Glomerular visceral epithelial cell (primary cell): Measurements from ENCODE around the gene ADAM12.
A peak's percentile ranks its signal among the peaks of the same experiment; 100 is the strongest.
"Not testable (repeated sequence)": the region's sequence is repeated elsewhere in the genome, so short reads cannot be mapped to it uniquely, and the experiment has no call there.

ENCODE experiments used
- DNase-seq: peaks from one replicate; pipeline ENCODE4 v3.0.0-alpha.2; 2016; ENCODE audit errors: extremely low spot score

The ADAM12 gene

DNA sequence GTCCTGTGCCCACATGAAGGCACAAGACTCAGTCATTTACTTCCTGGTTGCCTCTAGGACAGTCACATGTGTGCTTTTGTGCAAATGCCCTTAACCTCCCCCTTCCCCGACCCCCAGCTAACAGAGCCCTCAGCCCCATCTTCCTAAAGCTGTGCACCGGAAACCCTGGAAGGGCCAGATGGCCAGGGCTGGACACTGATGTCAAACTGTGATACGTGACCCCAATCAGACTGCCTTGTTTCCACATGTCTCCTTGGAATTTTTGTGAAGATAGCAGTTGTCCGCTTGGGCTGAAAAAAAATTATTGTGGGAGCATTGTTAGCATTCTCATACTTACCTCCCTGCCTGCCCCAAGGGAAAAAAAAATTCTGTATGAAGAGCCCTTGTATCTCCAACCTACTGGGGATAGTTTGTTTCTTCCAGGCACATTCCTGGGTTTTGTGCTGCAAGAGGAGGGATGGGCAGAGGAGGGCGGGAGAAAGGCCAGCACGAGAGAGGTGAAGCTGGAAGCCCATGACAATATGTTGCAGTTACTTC is 17.0 kb upstream of the ADAM12 start:
- DNase-seq = no peak

DNA sequence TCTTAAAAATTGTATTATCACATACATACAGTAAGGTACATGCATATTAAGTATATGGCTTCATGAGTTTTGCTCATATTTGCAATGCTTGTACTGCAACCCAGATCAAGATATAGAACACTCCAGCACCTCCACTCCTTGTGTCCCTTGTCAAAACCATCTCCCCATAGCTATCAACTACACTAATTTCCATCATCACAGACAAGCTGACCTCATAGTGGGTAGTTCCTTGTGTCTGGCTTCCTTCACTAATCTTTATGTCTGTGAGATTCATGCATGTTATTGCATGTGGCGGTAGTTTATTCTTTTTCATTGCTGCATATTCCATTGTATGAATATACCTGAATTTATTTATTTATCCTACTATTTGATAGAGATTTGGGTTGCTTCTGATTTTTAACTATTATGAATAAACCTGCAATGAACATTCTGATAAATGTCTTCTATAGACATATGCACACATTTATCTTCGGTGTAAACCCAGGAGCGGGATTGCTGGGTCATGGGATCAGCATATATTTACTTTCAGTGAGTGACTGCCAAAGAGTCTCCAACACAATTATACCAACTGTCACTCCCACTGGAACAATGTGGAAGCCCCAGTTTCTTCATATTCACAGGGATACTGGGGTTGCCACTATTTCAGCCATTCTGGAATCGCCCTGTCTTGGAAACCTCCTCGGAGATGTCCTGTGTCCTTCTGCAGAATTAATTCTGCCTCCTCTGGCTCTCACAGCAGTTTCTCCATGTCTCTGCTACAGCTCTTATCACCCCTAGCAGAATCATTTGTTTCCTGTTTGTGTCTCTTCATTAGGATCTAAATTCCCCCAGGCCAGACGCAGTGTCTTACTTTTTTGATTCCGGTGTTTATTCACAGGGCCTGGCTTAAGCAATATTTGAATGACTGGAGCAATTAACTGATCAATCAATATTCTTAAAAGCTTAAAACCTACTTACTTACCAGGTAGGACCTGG is 14.7 kb upstream of the ADAM12 start:
- no peak for DNase-seq

DNA sequence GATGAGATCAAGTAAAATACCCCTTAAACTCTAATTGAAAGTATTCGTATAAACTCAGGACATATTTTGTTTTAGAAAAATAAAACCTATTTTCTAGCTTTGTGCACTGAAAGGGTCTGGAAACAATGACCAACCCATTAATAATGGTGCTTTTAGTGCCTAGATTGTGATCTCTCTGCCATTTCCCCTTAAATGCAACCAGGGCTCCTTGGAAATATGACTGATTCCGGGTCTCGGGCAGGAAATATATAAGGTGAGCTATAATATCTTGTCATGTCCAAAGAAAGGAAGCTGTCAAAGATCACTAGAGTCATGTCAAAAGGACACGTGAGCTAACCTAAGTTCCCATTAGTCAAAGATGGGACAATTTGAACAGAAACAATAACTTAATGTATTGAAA is 12.4 kb upstream of the ADAM12 start:
- DNase-seq = no peak

DNA sequence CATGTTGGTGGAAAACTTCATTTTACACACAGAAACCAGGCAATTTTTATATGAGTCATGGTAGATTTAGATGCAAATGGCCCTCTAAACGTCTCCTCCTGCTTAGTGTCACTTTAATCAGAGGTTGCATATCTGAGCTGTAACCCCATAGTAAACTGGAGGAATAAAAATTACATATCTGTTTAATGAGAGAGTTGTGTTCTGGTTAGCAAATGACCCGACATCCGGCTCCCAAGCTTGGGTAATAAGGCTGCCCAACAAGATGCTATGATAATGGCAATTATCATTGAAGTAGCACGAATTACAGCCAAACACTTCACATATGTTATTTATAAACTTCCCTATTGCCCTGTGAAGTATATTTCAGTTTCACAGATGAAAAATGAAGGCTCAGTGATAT is 10.6 kb upstream of the ADAM12 start:
- no peak for DNase-seq

DNA sequence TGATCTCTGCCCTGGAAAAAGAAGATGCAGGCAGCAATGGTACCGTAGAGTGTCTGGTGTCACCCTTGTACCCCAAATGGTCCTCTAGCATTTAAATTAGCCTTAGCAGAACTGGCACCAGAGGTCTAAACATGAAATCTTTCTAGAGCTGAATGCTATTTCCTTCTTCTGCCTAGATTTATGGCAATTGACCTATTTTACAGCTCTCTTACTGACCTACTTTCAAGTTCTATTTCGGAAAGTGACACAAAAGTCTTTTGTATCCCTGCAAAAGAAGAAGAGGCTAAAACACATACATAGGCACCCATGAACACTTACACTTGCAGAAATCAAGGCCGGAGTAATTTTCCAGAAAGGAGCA is 10.1 kb upstream of the ADAM12 start:
- no peak for DNase-seq

DNA sequence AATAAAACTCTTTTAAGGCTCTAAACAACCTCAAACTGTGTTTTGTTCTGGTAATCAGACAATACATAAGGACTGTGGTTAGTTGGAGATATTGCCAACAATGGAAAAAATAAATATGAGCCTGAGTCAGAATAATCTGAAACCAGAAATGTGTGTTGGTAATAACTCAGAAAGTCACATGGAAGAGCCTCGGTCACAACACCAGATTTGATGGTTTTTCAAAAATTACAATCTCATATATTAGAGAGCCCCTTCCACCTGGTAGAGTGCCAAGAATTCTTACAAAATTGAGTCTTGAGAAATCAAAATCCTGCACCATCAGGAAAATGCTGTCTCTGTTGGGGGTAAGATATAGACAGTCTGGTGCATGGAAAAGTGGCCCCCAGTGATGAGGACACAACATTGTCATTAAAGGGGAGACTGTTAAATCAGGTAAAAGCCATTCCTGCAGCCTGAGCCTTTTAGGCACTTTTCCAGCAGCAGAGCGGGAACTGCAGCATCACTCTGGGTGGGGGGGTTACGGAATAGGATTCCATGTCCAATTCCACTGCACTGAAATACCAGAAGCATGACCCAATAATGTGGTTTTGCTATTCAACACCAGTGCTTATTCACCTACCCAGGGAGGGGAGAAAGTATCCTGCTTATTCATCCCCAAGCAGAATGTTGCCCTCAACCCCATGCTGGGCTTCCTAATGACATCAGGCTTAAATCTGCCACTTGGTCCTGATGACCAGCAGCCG is 9.5 kb upstream of the ADAM12 start:
- peak; percentile 98 for DNase-seq

DNA sequence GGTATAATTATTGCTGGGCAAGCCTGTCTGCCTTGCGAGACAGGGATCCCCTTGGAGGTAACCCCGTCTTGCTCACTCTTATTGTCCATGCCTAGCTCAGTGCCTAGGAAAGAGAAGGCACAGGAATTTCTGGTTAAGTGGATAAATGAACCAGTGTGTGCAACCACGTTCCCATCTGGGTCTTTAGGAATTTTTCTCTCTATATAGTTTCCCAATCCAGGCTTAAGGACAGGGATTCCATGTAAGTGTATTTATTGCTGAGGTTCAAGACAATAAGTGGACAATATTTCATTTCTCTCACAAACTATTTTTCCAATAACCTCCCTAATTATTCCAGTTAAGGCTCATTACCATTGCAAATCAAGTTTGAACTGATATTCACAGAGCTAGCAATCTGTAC is 8.9 kb upstream of the ADAM12 start:
- peak; percentile 28 for DNase-seq

DNA sequence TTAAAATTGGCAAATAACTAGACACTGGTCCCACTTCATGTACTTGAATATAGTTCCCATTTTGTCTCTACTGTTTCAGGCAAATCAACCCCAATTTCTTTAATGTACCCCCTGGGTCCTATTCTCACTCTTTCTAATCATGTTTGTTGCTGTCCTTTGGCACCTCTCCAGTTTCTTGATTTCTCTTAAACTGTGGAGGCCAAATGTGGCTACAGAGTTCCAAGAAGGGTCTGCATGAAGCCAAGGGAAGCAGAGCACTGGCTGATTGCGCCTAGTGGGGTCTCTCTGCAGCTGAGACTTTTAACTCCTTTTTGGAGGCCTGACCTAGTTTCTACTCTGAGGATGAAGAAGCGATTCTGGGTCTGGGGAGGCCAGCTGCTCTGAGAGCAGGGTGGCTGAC is 6.7 kb upstream of the ADAM12 start:
- no peak for DNase-seq

DNA sequence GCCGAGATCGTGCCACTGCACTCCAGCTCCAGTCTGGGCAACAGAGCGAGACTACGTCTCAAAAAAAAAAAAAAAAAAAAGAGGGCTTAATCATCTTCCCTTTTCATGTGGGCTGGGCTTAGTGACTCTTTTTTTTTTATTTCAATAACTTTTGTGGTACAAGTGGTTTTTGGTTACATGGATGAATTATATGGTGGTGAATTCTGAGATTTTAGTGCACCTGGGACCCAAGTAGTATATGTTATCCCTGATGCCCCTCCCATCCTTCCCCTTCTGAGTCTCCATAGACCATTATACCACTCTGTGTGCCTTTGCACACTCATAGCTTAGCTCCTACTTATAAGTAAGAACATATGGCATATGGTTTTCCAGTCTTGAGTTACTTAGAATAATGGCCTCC is 4.8 kb upstream of the ADAM12 start:
- DNase-seq = no peak

DNA sequence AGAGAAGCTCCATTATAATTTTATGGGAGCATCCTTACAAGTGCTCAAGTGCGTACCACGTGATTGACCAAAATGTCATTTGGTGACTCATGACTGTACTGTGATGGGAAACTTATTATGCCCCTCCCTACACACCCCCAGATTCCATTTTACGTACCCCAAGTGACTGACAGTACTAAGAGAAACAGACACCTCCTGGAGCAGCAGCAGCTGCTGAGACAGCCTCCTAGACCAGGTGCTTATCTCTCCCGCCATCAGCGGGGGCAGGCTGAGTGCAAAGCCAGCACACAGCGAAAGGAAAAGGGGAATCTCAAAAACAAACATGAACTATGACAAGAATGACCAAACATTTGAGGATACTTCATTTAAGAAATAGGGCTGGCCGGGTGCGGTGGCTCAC is 4.2 kb upstream of the ADAM12 start:
- DNase-seq = no peak

DNA sequence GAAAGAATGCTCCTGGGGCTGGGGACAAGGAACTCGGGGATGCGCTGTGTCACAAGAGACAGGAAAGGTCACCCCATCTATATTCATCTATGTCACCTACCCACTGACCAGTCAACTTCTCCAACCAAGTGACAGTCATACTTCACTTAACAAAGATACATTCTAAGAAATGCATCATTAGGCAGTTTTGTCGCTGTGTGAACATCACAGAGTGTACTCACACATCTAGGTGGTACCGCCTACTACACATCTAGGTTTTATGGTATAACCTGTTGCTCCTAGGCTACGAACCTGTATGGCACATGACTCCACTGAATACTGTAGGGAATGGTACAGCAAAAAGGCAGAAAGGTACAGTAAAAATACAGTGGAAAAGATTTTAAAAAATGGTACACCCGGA is 3.8 kb upstream of the ADAM12 start:
- DNase-seq = no peak

DNA sequence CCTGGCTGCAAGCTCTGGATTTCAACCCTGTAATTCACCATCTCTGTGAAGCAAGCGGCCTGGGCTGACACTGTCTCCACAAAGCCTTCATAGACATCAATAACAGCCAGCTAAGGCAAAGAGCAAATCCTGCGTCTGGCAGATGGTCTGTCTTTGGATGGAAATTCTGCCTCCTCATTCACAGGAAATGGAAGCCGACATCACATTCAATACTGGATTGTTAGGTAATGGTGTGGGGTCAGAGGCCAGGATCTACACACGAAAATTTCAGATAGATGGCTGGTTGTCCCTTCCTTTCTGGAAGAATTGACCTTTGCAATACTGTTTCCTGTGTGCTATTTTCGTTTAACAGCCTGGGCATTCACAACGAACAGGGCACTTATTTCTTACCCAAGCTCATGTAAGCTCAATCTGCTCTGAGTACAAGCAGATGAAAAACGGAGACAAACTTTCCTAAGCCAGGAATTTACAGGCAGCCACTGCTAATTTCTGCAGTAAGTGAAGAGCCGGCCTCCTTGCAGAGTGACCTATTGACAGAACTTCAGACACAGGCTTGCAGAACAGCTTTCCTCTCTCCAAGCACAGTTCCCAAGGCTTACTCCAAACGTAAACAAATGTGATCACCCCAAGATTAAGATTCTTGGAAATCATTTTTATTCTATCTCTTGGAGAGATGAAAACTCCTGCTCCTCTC is 3.1 kb upstream of the ADAM12 start:
- DNase-seq = no peak

DNA sequence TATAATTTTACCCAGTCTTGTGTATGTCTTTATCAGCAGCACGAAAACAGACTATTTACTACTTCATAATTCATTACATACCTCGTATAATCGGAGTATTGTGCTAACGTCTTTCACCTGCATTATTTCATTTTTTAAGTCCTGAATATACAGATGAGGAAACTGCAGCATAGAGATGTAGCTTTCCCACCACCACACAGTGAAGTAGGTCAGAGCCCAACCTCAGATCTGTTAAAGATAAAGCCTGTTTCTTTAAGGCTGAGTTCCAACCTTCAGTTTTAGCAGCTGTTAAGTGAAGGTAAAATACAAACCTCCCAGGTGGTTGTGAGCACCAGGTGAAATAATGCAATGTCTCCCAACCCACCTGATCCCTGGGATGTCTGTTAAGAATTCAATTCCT is 2.0 kb upstream of the ADAM12 start:
- DNase-seq = no peak

DNA sequence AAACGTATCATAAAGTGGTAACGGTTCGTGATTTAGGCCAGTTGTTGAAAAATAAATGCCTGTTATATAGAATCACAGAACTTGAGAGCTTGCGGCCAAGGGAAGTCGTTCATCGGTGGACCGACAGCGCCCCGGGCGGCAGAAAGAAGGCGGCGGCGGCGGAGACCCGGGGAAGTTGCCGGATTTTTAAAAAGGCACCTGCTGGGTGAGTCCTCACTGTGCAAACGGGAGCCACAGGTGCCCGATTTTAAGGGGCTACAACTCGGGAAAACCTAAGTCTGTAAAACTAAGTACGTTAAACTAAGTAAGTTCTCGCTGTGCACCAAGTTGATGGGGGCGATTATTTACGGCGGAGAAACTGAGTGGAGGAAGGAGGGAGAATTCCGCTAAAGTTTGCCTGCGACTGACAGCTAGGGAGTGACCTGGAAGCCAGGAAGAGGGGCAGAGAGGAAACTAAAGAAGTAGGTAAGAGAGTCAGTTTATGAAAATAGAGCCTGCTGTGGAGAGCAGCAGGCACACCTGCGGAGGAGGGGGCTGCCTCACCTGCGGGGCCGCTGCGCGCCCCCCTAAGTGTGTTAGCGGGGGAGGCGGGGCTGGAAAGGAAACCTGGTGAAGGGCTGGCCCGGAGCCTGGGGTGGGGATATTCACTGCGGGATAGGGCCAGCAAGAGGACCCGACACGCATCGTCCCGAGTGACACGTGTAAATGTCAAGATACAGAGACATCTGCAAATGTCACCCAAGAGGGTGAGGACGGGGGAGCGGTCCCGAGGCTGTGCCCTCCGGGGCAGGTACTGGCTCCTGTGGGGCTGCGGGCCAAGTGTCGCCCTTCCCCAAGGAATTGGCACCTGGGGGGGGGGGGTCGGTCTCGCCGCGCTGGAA is 996 bp downstream of the ADAM12 start:
- peak; percentile 87 for DNase-seq

DNA sequence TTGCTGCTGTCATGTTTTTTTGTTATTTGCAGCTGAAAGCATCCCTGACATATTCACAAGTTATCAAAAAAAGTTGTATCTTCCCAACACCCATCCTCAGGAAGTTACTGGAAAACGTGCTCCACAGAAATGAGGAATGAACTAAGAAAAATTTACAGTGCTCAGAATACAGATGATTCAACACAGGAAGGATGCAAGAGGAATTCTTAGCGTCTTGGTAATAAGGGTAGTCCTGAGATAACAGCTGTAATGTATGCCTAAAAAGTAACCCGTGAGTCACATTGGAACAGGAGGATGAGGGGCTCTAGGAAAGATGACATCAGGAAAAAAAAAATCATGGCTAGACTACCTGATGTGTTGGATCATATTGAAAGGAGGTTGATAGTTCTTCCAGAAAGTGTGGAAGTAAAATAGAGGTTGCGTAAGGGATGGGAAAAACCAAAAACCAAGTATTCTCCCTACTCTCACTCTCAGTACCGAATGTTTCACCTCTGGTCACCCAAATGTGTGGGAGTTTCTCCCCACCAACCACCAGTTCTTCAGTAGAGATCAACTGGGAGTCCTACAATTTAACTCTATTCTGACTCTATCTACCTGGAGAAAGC is 3.9 kb downstream of the ADAM12 start:
- DNase-seq = peak; percentile 86

DNA sequence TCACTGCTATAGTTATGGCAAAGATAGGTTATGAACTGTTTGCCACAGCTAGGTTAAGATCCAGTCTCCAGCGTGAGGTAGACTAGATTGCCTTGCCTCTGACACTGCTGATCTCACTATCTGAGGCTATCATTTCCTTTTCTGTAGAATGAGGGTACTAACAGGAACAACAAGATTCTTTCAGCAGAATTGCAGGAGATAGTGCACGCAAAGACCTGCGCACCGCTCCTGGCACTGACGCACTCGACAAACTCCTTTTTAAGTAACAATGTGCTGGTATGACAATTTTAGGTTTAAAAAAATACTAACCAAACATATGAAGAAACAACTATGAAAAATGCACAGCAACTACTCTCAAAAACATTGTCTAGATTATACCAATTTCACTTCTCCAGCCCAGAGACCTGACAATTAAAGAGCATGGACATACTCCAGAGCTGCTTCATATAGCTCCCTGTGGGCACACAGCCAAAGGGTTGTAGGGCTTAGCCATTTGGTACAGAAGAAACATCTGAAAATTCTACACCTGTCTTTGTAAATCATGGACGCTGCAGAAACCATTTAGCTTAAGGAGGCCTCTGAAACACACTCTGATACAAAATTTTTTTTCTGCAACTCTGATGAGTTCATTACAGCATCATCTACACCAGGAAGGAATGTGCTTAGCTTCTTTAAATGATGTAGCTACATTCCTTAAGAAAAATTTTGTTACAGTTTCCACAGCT is 7.8 kb downstream of the ADAM12 start:
- no peak for DNase-seq

DNA sequence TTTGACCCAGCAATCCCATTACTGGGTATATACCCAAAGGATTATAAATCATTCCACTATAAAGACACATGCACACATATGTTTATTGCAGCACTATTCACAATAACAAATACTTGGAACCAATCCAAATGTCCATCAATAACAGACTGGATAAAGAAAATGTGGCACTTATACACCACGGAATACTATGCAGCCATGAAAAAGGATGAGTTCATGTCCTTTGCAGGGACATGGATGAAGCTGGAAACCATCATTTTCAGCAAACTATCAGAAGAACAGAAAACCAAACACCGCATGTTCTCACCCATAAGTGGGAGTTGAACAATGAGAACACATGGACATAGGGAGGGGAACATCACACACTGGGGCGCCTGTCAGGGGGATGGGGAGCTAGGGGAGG is 9.1 kb downstream of the ADAM12 start:
- not testable (repeated sequence) for DNase-seq

DNA sequence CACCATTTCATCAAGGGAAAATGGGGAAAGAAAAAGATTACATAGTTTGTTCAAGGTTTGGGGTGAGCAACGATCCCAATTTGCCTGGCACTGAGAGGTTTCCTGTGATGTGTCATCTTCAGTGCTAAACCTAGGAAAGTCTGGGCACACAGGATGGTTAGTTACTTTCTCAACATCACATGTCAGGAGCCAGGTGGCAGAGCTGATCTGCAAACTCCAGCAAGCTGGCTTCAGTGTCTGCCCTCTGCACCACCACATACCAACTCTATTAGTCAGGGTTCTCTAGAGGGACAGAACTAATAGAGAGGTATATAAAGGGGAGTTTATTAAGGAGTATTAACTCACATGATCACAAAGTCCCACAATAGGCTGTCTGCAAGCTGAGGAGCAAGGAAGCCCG is 11.3 kb downstream of the ADAM12 start:
- peak; percentile 90 for DNase-seq

DNA sequence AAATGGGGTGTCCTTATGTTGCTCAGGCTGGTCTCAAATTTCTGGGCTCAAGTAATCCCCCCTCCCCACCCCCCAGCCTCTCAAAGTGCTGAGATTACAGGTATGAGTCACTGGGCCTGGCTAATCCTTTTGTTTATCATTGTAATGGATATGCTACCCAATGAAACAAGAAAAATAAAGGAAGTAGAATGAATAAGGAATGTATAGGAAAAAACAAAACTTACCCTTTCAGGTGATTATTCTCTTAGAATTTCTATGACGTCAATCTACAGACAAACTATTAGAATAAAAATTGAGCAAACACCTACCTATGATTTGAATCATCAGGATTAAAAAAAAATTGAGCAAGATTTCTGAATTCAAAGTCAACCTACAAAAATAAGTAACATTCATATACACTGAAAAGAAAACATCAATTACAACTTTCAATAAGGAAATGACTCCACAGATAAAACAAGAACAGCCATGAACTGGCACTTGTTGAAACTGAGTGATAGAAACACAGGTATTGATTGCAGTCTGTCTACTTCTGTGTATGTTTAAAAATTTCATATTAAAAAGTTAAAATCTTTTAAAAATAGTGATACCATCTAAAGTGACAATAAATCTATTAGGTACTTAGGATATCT is 12.2 kb downstream of the ADAM12 start:
- DNase-seq = no peak

DNA sequence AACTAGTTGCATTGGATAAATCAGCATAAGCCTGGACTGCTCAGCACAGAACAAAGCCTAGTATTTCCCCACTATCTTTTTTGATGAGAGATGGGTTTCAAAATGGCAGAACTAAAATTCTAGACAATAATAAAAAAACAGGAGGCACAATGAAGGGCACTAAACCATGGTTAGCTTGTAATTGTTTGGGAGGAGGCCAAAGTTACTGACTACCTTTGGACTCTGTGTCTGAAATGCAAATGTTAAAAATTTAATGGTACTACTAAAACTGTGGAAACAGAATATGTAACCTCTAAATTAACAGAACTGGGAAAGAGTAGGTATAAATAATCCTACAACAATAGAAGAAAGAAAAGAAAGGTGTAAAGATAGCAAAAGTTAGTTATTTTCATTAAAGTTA is 13.0 kb downstream of the ADAM12 start:
- DNase-seq = no peak
